A549 (cell line): ENCODE measurements around the gene CEPT1. TPM values are rescaled to one million over a fixed set of nuclear protein-coding genes. Genes with fewer than 3 reads are reported as not detected.

Source experiments
- ATAC-seq, 2 experiments: fragments of 200-7000 bp in 1 of 2; fragments of >200 bp in 1 of 2; cut with Nextera tagmentation in 1 of 2; cut with Tn5 transposase in 1 of 2; 3 replicates each; pipeline versions ENCODE4 v1.8.0 to v1.9.1; 2018 to 2020; ENCODE audit warnings: mild to moderate bottlenecking in 1 of 2, moderate library complexity in 1 of 2
- CTCF ChIA-PET: fragments of 300-600 bp; sonication (Branson Sonifier 250); formaldehyde crosslinking; extraction: SDS; loops from one replicate; lab custom pipeline; 2021; ENCODE audit warnings: antibody characterized with exemption, inconsistent platforms; lab: Yijun Ruan, JAX
- POLR2A ChIA-PET: fragments of 350-600 bp; formaldehyde crosslinking; extraction: SDS; loops from one replicate; lab custom pipeline; 2021; ENCODE audit warnings: antibody characterized with exemption, inconsistent platforms; lab: Yijun Ruan, JAX
- DNase-seq, 2 experiments: peaks; one replicate each; pipeline versions ENCODE4 v3.0.0 to v3.0.0-alpha.2; 2011 to 2016; ENCODE audit warnings: low read depth in 1 of 2, low spot score in 1 of 2
- FAIRE-seq: peaks from 2 replicates; lab custom pipeline; 2011; peaks lifted over from hg19 to GRCh38; lab: Jason Lieb, UNC
- H3K27ac ChIP-seq, 2 experiments: fragments of >200 bp; sonication (Bioruptor Twin); formaldehyde crosslinking; 3 replicates each; pipeline ENCODE4 v1.5.1; 2016 to 2017
- H3K4me1 ChIP-seq: fragments of >200 bp; sonication (Bioruptor Twin); formaldehyde crosslinking; 3 replicates; pipeline ENCODE4 v1.6.1; 2016
- H3K4me2 ChIP-seq: fragments of >200 bp; sonication (Bioruptor Twin); formaldehyde crosslinking; 3 replicates; pipeline ENCODE4 v1.6.1; 2016
- H3K4me3 ChIP-seq: fragments of >200 bp; sonication (Bioruptor Twin); formaldehyde crosslinking; 3 replicates; pipeline ENCODE4 v1.5.1; 2016
- H3K9me3 ChIP-seq: fragments of >200 bp; sonication (Bioruptor Twin); formaldehyde crosslinking; 3 replicates; pipeline ENCODE4 v1.6.1; 2016
- ATOH8 ChIP-seq: fragments of 250-450 bp; sonication (Bioruptor Pico); IDR thresholded peaks from 2 replicates; pipeline ENCODE4 v1.5.0; 2020; ENCODE audit warnings: low read depth, mild to moderate bottlenecking, moderate library complexity
- BCL3 ChIP-seq: fragments of >200 bp; sonication (Bioruptor Twin); formaldehyde crosslinking; IDR thresholded peaks from 3 replicates; pipeline ENCODE4 v1.6.1; 2016
- BHLHE40 ChIP-seq: IDR thresholded peaks from 2 replicates; pipeline ENCODE4 v1.6.1; 2012; ENCODE audit warnings: low read depth, low read length, inconsistent platforms
- CBX2 ChIP-seq: fragments of 200-600 bp; sonication (generic); IDR thresholded peaks from 2 replicates; pipeline ENCODE4 v1.6.1; 2016; ENCODE audit warnings: low read depth, mild to moderate bottlenecking, borderline replicate concordance
- CEBPB ChIP-seq, 2 experiments: fragments of >200 bp in 1 of 2; sonication (Bioruptor Twin) in 1 of 2; formaldehyde crosslinking in 1 of 2; IDR thresholded peaks; 2 replicates each; pipeline ENCODE4 v1.6.1; 2012 to 2016
- CTCF ChIP-seq: fragments of >200 bp; sonication (Bioruptor Twin); formaldehyde crosslinking; IDR thresholded peaks from 3 replicates; pipeline ENCODE4 v1.5.1; 2016
- EHF ChIP-seq: fragments of 250-450 bp; sonication (Bioruptor Pico); IDR thresholded peaks from 2 replicates; pipeline ENCODE4 v1.5.0; 2020; ENCODE audit warnings: mild to moderate bottlenecking
- ELK1 ChIP-seq: fragments of 150-350 bp; IDR thresholded peaks from 2 replicates; pipeline ENCODE4 v1.6.1; 2014; ENCODE audit warnings: low read depth, mild to moderate bottlenecking, low read length
- EP300 ChIP-seq, 2 experiments: fragments of >200 bp; sonication (Bioruptor Twin); formaldehyde crosslinking; IDR thresholded peaks; 2 replicates in 1 of 2; 3 replicates in 1 of 2; pipeline ENCODE4 v1.6.1; 2016 to 2017
- ESRRA ChIP-seq: fragments of 150-350 bp; IDR thresholded peaks from 2 replicates; pipeline ENCODE4 v1.6.1; 2014; ENCODE audit warnings: mild to moderate bottlenecking, low read length, borderline replicate concordance
- GATA3 ChIP-seq: IDR thresholded peaks from 2 replicates; pipeline ENCODE4 v1.6.1; 2012; ENCODE audit warnings: borderline replicate concordance
- HES2 ChIP-seq: fragments of >200 bp; sonication (Bioruptor Twin); formaldehyde crosslinking; IDR thresholded peaks from 2 replicates; pipeline ENCODE4 v1.6.1; 2016
- HEYL ChIP-seq: fragments of 250-450 bp; sonication (Bioruptor Pico); IDR thresholded peaks from 2 replicates; pipeline ENCODE4 v1.8.0; 2021; ENCODE audit warnings: mild to moderate bottlenecking, moderate library complexity
- HMGXB4 ChIP-seq: fragments of 250-450 bp; sonication (Bioruptor Pico); IDR thresholded peaks from 2 replicates; pipeline ENCODE4 v1.5.0; 2021; ENCODE audit warnings: mild to moderate bottlenecking, moderate library complexity, borderline replicate concordance
- HOXB13 ChIP-seq: fragments of 250-450 bp; sonication (Bioruptor Pico); IDR thresholded peaks from 2 replicates; pipeline ENCODE4 v1.5.0; 2020; ENCODE audit warnings: low read depth, mild to moderate bottlenecking, moderate library complexity
- HOXB5 ChIP-seq: fragments of 250-450 bp; sonication (Bioruptor Pico); IDR thresholded peaks from 2 replicates; pipeline ENCODE4 v1.5.0; 2020; ENCODE audit warnings: mild to moderate bottlenecking, moderate library complexity
- JUN ChIP-seq, 2 experiments: fragments of >200 bp; sonication (Bioruptor Twin); formaldehyde crosslinking; IDR thresholded peaks; 2 replicates in 1 of 2; 3 replicates in 1 of 2; pipeline ENCODE4 v1.6.1; 2016 to 2017
- KDM5A ChIP-seq: fragments of 200-600 bp; sonication (generic); IDR thresholded peaks from 2 replicates; pipeline ENCODE4 v1.6.1; 2016; ENCODE audit warnings: antibody characterized with exemption, mild to moderate bottlenecking
- MAZ ChIP-seq: fragments of 150-350 bp; IDR thresholded peaks from 2 replicates; pipeline ENCODE4 v1.6.1; 2014; ENCODE audit warnings: antibody characterized with exemption, low read depth, low read length, borderline replicate concordance
- NFE2L2 ChIP-seq: fragments of 150-350 bp; conservative IDR thresholded peaks from 2 replicates; pipeline ENCODE4 v1.6.1; 2014; ENCODE audit warnings: low read length
- NPAS2 ChIP-seq: fragments of 250-450 bp; sonication (Bioruptor Pico); IDR thresholded peaks from 2 replicates; pipeline ENCODE4 v1.8.0; 2022; ENCODE audit warnings: mild to moderate bottlenecking, moderate library complexity, borderline replicate concordance
- NR3C1 ChIP-seq: fragments of >200 bp; sonication (Bioruptor Twin); formaldehyde crosslinking; IDR thresholded peaks from 3 replicates; pipeline ENCODE4 v1.6.1; 2017
- PBX3 ChIP-seq: IDR thresholded peaks from 2 replicates; pipeline ENCODE4 v1.6.1; 2012
- PHF8 ChIP-seq: fragments of 200-600 bp; sonication (generic); IDR thresholded peaks from 2 replicates; pipeline ENCODE4 v1.6.1; 2016; ENCODE audit warnings: low read depth, mild to moderate bottlenecking, antibody characterized with exemption, moderate library complexity, borderline replicate concordance
- RCOR1 ChIP-seq: fragments of 150-350 bp; IDR thresholded peaks from 2 replicates; pipeline ENCODE4 v1.6.1; 2014; ENCODE audit warnings: antibody characterized with exemption, low read length, low read depth
- RFX5 ChIP-seq: fragments of 450-650 bp; IDR thresholded peaks from 2 replicates; pipeline ENCODE4 v1.7.1; 2014; ENCODE audit warnings: antibody characterized with exemption, mild to moderate bottlenecking, moderate library complexity
- TFCP2L1 ChIP-seq: fragments of 250-450 bp; sonication (Bioruptor Pico); IDR thresholded peaks from 2 replicates; pipeline ENCODE4 v1.5.0; 2021; ENCODE audit warnings: mild to moderate bottlenecking
- TP53 ChIP-seq: fragments of 250-450 bp; sonication (Bioruptor Pico); IDR thresholded peaks from 2 replicates; pipeline ENCODE4 v1.5.0; 2021; ENCODE audit warnings: mild to moderate bottlenecking, moderate library complexity
- ZNF302 ChIP-seq: fragments of 250-450 bp; sonication (Bioruptor Pico); IDR thresholded peaks from 2 replicates; pipeline ENCODE4 v1.9.0; 2021; ENCODE audit warnings: inconsistent platforms, mild to moderate bottlenecking, moderate library complexity
- WGBS: methylation state at CpG from one replicate; pipeline ENCODE4 v1.1.6; 2017; ENCODE audit errors: missing lambda C conversion rate; 5-methylcytosine and 5-hydroxymethylcytosine counted together
- polyA plus RNA-seq, 4 experiments: library from polyadenylated mRNA; depleted of rRNA in 3 of 4; stranded (reverse); fragments of >200 nt; fragmentation: RNase III in 1 of 4; extraction: RNeasy Plus Mini Kit Qiagen cat#74134 plus additional on column Dnase treatment in 1 of 4; gene quantifications; 2 replicates in 3 of 4; 3 replicates in 1 of 4; pipeline ENCODE4 v1.2.3, GENCODE V29; 2011 to 2017

CEPT1 gene
- polyA plus RNA-seq, 2 of the 4 experiments (the other 2 are of a cell fraction) = 12.3 to 26.2 TPM

GRCh38 chr1:111162488-111162880 lies 22.5 kb downstream of the CEPT1 start:
- ChIA-PET CTCF (no interaction called here), POLR2A (no interaction called here)
- no peak for ATAC-seq
- 93% methylated on average over 2 of the region's 2 CpGs for WGBS
- H3K4me2 ChIP-seq = no peak overlapping the region
- TF ChIP-seq HES2 (no peak), HOXB5 (CRISPR knock-in tag) (no peak), CEBPB (IDR thresholded peaks at IDR 0.05) (no peak), ATOH8 (CRISPR knock-in tag) (no peak), NPAS2 (no peak), CTCF (no peak), PBX3 (no peak), RCOR1 (no peak), ELK1 (no peak), RFX5 (no peak), NFE2L2 (no peak), ESRRA (no peak), EP300 (IDR thresholded peaks at IDR 0.05) (no peak), NR3C1 (no peak), PHF8 (no peak)
- no peak overlapping the region for H3K27ac ChIP-seq
- FAIRE-seq = no peak
- no peaks in the 10 kb centered on the region for H3K4me1 ChIP-seq
- DNase-seq = no peak
- no peak overlapping the region for H3K4me3 ChIP-seq
- H3K9me3 ChIP-seq = no peaks in the 10 kb centered on the region

- Histone ChIP-seq H3K4me3 (no peak overlapping the region), H3K4me2 (no peak overlapping the region), H3K27ac (no peak overlapping the region), H3K4me1 (no peaks in the 10 kb centered on the region), H3K9me3 (no peaks in the 10 kb centered on the region)
- FAIRE-seq (no peak), ATAC-seq (no peak), DNase-seq (no peak)
- WGBS = 92% methylated on average over 3 of the region's 4 CpGs
- ChIA-PET CTCF (no interaction called here), POLR2A (no interaction called here)
- no peak for TF ChIP-seq HMGXB4
- TF ChIP-seq TFCP2L1 (CRISPR knock-in tag) = no peak
- TF ChIP-seq HOXB5 (CRISPR knock-in tag) = no peak
- no peak for TF ChIP-seq CBX2
- no peak for TF ChIP-seq BHLHE40
- no peak for TF ChIP-seq HEYL
- TF ChIP-seq BCL3 = no peak
- no peak for TF ChIP-seq EHF (CRISPR knock-in tag)
- TF ChIP-seq MAZ = no peak
- no peak for TF ChIP-seq HES2
- TF ChIP-seq JUN (IDR thresholded peaks at IDR 0.05) = no peak
- TF ChIP-seq ZNF302 (CRISPR knock-in tag) = no peak
- no peak for TF ChIP-seq KDM5A
- no peak for TF ChIP-seq TP53 (CRISPR knock-in tag)
- TF ChIP-seq HOXB13 = no peak
- no peak for TF ChIP-seq GATA3
These were observed 23.3 kb downstream of the CEPT1 start for GRCh38 chr1:111163363-111163762.
